HG03457 (cell line): ENCODE results near the gene STH.

ENCODE experiments used
- ATAC-seq: cut with Tn5 transposase; IDR thresholded peaks from one replicate; pipeline ENCODE4 v1.9.1; 2021; ENCODE audit warnings: moderate number of reproducible peaks; ENCODE audit not compliant: unreplicated experiment

The STH gene

GRCh38 chr17:46042925-46043324 is 43.9 kb downstream of the STH start:
- ATAC-seq: no peak

GRCh38 chr17:46043606-46044005 is 44.6 kb downstream of the STH start:
- no peak for ATAC-seq

- no peak for ATAC-seq
Observed at GRCh38 chr17:46044286-46044928, 45.4 kb downstream of the STH start.

GRCh38 chr17:46044989-46045388 is 45.9 kb downstream of the STH start:
- ATAC-seq: no peak

- ATAC-seq: no peak
Observed at GRCh38 chr17:46045639-46046038, 46.6 kb downstream of the STH start.

- ATAC-seq: no peak
Observed at GRCh38 chr17:46046957-46047356, 47.9 kb downstream of the STH start.

GRCh38 chr17:46047398-46047797 is 48.3 kb downstream of the STH start:
- ATAC-seq: no peak

GRCh38 chr17:46047856-46048255 is 48.8 kb downstream of the STH start:
- ATAC-seq: no peak
